GM11168 (cell line): Measurements from ENCODE around the gene GRM7.

Experiments used
- in situ Hi-C: fragments of 300-500 bp; cut with MboI; formaldehyde crosslinking; loops from one replicate; pipeline ENCODE4 v1.12.0; 2022; ENCODE audit warnings: low sequenced_read_pairs; ENCODE audit not compliant: unreplicated experiment

GRM7 gene

DNA sequence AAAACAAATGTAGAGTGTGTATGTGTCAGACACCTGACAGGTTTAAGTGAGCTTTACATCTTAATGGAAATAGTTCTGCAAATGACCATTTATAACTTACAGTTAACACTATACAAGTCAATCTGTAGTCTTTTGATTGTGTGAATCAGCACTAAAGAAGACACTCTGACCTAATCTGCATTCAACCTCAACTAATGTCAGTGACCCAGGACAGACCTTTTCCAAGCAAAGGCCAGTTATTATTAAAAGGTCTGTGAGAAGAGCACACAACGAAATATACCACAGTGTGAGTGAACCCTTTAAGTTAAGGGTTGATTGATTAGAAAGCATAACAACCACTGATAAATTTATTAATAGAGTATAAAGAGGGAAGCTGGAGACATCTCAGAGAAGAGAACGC is 878.8 kb downstream of the GRM7 start:
- in situ Hi-C loops: no loop called here

GRCh38 chr3:7740458-7740857 is 879.5 kb downstream of the GRM7 start:
- in situ Hi-C loops: no loop called here

GRCh38 chr3:7744850-7745249 is 883.9 kb downstream of the GRM7 start:
- in situ Hi-C loops: no loop called here

DNA sequence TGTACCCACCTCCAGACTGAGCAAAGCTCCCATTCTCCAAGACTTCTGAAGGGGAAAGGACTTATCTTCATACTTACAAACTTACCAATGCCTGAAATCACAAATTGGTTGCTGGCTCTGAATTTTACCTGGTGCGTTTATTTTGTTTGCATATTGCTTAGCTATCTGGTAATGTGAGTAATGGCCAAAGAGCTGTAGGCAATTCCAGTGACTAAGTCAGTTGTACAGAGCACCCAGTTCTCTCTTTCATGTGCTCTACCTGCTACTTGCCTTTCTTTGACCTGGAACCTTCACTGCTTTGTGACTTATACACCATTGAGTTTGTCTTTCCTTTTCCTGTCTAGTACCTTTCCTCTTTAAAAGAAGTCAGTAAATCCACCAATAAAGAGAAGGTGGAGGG is 884.8 kb downstream of the GRM7 start:
- in situ Hi-C loops: no loop called here

DNA sequence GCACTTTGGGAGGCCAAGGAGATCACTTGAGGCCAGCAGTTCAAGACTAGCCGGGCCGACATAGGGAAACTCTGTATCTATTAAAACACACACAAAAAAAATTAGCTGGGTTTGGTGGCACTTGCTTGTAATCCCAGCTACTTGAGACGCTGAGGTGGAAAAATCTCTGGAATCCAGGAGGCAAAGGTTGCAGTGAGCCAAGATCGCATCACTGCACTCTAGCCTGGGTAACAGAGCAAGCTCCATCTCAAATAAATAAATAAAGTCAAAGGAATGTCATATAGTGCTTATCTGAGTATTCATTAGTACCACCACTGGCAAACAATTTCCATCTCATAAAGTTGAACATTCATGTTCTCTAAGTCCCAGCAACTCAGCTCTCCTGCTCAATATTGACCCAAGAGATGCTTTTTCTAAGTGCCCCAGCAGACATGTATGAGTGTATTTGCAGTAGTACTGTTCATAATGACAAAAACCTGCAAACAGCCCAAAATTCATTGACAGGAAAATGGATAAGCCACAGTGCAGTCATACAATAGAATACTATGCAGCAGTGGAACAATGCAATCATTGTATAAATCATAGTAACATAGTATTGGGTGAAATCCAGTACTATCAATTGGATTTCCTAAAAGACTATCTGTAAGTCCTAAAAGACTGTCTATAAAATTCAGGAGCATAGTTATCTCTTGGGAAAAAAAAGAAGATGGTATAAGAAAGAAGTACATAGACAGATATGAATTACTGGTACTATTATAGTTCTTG is 889.2 kb downstream of the GRM7 start:
- in situ Hi-C loops: no loop called here

DNA sequence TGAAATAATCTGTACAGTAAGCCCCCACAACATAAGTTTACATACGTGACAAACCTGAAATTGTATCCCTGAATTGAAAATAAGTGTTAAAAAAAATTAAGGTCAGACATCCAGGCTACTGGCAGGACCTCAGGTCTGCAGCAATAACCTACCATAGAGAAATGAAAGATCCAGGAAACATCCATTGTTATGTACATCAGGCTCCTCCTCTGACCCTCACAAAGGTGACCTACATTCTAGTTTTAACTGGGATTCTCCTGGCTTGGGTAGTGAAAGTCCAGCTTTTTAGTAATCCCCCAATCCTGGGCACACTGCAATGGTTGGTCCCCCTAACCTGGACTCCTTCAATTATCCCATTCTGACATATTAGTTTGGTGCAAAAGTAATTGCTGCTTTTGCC is 891.1 kb downstream of the GRM7 start:
- in situ Hi-C loops: no loop called here

- in situ Hi-C loops: no loop called here
These were observed 893.9 kb downstream of the GRM7 start for GRCh38 chr3:7754653-7755441.

GRCh38 chr3:7759630-7760029 is 898.7 kb downstream of the GRM7 start:
- in situ Hi-C loops: no loop called here

DNA sequence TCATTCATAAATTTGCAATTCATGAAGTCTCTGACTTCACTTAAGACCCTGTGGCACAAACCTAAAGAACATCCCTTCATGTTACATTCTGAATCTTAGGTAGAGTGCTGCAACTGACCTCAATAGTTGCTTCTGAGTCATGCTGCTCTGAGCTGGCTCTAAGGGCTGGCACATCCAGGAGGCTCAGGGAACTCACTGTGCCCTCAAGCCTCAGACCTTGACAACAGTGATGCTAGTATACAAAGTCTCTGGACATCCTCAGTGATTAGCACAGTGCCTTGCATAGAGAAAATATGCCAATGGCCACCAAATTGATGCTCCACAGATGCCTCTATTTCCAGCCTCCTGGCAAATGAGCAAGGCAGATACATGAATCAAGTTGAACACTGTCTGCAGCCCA is 899.8 kb downstream of the GRM7 start:
- in situ Hi-C loops: no loop called here

- in situ Hi-C loops: no loop called here
These were observed 903.2 kb downstream of the GRM7 start for GRCh38 chr3:7764115-7764514.

GRCh38 chr3:7766530-7766929 is 905.6 kb downstream of the GRM7 start:
- in situ Hi-C loops: no loop called here

DNA sequence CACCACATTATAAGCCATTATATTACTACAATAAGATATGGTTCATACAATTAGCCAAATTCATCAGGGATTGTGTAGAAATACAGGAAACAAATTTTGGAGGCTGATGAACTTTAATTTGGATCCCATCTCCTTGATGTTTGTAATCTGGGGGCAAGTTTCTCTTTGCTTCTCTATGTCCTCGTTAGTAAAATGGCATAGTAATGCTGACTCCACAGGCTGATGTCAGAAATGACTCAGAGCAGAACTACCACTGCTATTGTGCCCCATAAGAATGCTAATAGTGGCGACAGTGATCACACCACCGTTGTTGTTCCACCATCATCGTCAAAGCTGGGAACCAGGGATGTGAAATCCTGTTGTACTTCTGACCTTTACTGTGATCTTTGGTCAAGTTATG is 918.4 kb downstream of the GRM7 start:
- in situ Hi-C loops: no loop called here

DNA sequence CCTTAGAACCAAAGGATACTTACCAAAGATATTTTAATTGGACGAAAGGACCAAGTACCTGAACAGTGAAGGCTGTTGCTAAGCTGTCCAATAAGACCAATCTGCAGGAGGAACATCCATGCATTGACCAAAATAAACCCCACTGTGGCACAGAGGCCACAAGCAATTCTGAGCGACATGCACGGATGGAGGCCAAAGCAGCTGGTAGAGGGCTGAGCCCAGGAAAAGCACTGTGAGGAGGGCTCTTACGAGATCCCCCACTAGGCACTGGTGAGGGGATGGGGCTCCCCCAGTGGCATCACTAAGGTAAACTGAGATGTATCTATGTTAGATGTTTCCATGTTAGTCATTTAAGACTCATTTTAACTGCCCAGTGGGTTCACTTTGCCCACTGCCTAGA is 920.5 kb downstream of the GRM7 start:
- in situ Hi-C loops: no loop called here

DNA sequence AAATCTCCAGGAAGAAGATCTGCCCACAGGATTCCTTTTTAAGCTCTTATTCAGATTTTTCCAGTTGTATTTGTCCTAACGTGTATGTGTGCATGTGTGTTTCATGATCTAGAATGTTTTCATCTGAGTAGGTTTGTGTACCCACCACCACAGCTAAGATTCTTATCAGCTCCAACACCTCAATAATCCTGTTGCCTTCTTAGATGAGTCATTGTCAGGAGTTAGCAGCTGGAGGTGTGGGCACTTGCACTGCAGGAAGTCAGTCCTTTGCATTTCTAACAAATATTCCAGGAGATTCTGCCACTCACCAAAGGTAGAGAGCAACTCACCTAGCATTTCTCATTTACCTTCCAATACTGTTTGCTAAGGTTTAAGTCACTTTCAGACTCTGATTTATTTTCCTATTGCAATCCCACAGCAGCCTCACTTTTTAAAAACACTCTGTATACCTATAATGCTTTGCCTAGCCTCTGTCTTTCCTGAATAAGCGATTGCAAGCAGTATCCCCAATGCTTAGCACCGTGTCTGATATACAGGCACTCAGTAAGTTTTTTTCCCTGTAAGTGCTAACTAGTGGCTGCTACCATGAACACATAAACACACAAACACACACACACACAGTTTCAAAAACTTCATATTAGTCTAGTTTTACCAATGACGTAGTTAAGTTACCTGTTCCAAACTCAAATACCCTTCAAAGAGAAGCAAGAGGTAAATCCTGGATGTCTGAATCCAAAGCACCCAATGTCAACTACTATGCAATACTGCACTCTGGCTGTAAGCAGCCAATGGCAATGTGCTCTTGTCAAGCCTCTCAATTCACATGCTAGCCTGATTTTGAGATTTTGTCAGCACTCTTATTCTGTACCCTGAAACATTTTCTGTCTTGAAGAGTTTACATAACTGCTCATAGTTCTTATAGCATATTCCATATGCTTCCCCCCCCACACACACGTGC is 927.2 kb downstream of the GRM7 start:
- in situ Hi-C loops: no loop called here

DNA sequence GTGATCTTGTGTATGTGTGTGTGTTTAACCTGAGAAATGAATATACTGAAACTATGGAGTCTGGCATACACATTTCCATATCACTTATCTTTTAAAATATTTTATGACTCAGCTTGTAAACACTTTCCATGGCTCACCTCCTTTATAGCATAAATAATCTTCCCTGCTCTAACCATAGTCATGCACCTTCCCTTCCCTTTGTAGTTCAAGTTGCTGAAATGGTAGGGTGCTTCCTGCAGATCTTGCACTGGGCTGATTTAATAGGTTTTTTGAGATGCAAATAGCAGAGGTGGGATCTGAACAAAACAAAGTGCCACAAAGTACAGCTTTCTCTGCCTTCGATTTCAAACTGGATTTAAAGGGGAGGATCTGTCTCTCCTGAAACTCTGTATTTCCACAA is 928.0 kb downstream of the GRM7 start:
- in situ Hi-C loops: no loop called here

DNA sequence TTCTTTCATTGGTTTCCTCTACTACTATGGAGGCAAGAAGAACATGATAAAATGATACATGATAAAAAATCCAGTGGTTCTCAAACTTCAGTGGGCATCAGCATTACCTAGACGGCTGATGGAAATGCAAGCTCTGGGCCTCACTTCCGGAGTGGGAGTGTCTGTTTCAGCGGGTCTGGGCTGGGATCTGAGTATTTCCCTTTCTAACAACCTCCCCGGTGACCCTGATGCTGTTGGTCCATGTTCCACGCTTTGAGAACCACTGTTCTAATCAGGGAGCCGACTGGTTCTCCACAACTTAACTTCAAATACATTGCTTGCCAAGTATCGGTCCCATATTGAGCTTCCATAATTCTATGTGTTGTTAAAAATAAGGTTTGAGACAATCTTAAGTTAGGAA is 928.4 kb downstream of the GRM7 start:
- in situ Hi-C loops: no loop called here

DNA sequence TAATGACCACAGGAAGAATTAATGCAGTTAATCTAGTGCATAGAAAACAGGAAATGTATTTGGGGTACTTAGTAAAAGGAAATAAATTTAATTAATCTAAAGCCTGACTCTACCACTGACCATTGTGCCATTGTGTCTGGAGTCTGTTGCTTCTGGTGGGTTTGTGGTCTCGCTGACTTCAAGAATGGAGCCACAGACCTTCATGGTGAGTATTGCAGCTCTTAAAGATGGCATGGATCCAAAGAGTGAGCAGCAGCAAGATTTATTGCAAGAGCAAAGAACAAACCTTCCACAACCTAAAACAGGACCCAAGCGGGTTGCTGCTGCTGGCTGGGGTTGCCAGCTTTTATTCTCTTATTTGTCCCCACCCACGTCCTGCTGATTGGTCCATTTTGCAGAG is 929.2 kb downstream of the GRM7 start:
- in situ Hi-C loops: no loop called here
